GM18867 (cell line): ENCODE measurements around the gene CCNI2.
A peak's percentile ranks its signal among the peaks of the same experiment; 100 is the strongest.

Experiments
- ATAC-seq: cut with Tn5 transposase; IDR thresholded peaks from one replicate; pipeline ENCODE4 v1.9.1; 2021; ENCODE audit warnings: mild to moderate bottlenecking, moderate library complexity; ENCODE audit not compliant: unreplicated experiment

The CCNI2 gene, protein sequence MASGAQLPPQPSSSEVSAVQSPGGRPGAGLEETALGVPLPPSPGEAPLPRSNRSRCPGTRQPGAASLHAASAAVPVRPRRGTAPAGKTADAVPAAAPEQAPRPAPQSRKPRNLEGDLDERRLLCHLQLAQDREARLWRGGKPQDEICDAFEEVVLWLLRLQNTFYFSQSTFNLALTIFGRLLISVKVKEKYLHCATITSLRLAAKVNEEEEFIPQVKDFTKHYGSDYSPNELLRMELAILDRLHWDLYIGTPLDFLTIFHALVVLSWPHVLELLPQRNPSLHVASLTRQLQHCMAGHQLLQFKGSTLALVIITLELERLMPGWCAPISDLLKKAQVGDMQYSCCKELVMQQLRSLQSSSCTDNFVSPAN

DNA sequence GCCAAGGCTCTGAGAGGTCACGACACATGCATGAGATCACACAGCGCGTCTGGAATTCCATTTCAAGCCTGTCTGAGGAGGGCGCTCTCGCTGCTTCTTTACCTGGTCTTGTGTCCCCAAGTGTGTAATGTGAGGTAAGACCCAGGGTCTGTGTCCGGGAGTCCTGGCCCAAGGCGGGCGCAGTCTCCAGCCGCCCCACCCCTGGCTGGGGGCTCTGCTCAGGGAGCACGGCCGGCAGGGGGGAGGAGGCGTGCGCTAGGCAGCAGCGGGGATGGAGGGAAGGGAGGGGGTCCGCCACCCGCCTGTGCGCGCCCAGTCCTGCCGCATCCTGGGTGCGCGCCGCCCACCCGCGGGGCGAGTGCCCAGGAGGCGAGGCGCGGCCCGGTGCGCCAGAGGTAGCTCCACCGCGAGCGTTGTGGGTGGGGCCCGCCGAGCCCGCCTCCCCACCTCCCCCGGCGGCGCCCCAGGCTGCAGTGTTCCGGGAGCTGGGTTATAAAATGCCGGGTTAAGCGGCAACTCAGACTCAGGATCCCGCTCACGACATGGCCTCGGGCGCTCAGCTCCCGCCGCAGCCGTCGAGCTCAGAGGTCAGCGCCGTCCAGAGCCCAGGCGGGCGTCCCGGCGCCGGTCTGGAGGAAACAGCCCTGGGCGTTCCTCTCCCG, at the start of gene CCNI2:
Gene CCNI2 (plus strand): TSS at position 473 of the 662 bp plus-strand sequence. CDS start 70 bp downstream, at position 543.
- peak; percentile 54 for ATAC-seq

DNA sequence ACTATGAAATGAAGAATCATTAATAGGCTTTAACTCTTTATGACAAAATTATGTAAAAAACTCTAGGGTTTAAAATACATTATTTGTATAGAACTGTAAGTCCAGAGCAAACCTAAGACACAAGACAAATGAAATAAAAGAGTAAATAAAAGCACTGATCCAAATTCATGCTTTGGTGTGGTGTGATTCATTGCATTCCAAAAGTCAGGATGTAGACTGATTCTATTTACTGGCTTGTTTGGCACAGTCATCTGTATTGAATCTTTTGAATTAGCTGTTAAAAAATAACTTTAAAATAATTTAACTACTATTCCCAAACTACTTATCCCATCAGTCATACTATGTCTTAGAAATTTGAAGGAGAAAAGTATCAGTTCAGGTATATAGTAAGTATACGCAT, 42.4 kb upstream of the CCNI2 start:
- ATAC-seq = no peak

DNA sequence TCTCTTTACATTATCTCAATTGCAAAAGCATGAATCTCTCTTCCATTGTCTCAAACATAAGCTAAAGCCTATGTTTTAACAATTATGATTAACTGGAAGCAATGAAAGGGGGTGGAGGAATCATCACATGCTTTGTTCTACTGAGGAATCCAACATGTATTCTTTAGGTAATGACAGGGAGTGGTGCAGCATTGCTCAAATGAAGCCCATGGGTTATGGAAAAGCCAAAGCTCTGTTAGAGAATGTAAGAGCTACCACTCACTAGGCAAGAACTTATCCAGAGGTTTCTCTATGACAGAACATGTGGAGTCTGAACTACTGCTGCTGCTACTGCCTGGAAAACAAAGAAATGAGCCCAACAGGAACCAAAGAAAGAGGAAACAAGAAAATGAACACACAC, 38.6 kb upstream of the CCNI2 start:
- ATAC-seq = no peak

DNA sequence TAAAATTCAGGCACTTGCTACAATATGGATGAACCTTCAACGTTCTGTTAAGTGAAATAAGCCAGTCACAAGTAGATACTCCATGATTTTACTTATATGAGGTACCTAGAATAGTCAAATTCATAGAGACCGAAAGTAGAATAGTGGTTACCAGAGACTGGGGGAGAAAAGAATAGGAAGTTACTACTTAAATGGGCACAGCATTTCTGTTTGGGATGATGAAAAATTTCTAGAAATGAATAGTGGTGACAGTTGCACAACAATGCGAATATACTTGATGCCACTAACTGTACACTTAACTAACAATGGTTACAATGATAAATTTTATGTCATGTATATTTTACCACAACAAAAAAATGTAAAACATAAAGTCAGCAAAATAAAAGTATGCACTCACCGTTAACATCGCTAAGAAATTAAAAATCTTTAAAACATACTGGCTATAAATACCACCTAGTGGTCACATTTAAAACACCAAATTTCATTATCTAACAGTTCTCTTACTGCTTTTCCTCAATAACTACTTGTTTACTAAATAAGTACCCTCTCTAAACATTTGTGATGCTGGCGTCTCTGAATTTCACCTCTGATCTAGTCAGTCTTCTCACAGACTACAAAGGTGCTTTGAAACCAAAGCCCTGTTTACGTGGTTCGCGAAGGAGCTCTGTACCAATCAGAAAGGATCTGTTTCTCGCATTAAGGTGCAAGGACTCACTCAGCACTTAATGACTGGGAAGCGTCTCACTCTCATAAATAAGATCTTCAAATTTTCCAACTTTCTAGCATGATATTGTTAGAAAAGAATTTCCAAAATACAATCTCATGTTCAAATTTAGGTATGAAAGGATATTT, 32.5 kb upstream of the CCNI2 start:
- no peak for ATAC-seq

DNA sequence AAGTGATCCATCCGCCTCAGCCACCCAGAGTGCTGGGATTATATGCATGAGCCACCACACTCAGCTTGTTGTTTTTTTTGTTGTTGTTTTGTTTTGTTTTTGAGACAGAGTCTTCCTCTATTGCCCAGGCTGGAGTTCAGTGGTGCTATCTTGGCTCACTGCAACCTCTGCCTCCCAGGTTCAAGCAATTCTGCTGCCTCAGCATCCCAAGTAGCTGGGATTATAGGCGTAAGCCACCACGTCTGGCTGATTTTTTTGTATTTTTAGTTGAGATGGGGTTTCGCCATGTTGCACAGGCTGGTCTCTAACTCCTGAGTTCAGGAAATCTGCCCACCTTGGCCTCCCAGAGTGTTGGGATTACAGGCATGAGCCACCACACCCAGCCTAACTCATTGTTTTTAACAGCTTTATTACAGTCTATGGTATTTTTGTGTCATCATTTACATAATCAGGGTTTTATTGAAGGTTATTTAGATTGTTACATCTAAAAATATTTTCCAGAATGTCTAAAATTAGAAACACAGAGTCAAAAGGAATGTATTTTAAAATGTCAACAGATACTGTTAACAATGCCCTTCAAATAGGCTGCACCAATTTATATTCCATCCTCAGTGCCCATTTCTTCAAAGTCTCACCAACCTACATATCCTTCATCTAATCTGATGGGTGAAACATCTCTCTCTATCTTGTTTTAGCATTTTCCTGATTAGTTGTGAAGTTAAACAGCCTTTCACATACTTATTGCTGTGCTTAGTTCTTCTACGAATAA, 28.5 kb upstream of the CCNI2 start:
- no peak for ATAC-seq

DNA sequence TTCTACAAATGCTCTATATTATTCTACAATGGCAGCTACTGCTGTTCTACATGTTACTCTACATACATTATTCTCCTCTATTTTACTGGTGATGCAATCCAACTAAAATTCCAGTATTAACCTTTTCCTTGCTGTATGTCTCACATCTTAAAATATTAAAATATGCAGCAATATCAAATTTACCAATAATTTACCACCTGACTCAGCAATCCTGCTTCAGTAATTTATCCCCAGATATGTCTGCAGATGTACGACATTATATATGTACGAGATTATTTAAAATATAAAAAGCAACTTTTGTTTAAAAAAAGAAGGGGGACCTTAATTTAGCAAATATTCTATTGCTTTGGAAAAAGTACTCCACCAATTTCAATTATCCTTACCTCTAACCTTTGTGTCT, 21.5 kb upstream of the CCNI2 start:
- no peak for ATAC-seq

DNA sequence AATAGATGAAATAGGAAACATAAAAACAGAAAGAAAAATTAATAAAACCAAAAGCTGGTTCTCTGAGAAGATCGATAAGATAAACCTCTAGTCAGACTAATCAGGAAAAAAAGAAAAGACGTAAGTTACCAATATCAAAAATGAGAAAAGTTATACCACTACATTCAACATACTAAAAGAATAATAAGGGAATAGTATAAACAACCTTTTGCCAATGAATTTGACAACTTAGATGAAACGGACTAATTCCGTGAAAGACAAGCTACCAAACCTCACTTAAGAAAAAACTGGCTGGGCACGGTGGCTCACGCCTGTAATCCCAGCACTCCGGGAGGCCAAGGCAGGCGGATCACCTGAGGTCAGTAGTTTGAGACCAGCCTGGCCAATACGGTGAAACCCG, 17.3 kb upstream of the CCNI2 start:
- ATAC-seq = no peak

DNA sequence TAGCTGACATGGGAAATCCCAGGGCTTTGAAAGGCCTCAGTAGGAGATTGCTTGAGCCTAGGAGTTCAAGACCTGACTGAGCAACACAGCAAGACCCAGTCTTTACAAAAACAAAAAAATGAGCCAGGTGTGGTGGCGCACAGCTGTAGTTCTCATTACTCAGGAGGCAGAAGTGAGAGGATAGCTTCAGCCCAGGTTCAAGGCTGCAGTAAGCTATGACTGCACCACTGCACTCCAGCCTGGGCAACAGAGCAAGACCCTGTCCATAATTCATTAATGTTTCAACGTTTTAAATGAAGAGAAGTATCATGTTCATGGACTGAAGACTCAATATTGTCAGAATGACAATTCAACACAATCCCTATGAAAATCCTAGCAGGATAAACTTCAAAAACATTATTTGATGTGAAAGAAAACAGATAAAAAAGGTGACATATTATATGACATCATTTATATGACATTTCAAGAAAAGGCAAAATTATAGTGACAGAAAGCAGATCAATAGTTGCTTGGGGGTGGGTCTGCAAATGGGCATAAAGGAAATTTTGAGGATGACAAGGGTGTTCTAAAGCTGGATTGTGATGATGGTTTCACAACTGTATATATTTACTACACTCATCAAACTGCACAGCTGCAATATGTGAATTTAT, 13.6 kb upstream of the CCNI2 start:
- no peak for ATAC-seq

DNA sequence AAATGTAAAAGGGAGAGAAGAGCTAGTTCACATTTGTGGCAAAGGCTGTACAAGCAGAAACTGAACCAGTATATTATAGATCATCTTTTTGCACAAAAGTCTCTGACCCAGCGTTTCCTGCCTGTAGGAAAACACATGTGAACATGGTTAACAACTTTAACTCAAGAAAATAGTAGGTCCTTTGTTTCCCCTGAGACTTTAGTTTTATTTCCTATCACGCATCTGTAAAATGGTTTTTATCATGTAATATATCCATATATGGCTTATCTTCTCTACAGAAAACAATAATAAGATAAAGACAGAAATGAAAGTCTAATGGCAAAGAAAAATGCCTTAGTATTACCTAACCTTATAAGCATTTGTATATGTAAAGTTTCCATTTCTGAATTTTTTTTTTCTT, 12.5 kb upstream of the CCNI2 start:
- no peak for ATAC-seq

DNA sequence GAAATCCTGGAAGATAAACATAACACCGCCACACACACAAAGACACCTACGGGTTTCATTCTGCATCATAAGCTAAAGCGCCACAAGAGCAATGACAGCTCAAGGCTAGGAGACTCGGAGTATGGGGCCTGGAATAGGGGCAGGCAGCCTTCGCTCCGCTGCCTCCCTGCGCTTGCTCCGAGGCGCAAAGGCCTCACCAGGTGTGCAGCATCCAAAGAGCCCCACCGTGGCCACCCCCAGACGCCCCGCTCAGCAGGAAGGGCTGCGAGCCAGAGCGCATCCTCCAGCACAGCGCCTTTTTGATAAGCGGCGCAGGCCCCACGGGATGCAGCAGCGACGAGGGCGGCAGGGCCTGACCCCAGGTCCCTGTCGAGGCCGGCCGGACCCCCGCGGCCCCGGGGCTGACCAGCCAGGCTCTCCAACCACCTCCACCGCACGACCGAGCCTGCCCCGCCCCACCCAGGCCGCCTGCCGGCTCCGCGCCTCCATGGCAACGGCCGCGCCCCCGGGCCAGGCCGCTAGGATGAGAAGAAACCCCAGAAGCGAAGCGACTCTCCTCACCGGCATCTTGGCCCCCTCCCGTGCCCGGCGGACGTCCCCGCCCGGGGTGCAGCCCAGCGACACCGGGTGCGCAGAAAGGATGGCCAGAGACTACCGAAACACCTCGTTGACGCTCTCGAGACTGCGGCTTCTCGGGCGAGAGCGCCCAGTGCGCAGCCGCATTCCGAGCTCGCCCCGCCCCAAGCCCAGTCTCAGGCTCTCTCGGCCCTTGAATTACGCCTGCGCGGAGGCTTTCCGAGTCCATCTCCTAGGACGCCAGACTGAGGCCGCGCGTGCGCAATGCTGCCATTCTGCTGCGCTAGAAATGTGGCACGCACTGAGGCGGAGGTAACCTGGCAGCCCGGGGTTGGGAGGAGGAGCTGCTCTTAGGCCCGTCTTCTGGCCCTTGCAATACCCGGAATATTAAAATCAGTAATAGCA, 10.1 kb upstream of the CCNI2 start, which contains the start of gene KIF3A:
Gene KIF3A (minus strand): TSS at position 694 of the 981 bp plus-strand sequence. CDS start 127 bp downstream, at position 567.
- ATAC-seq = peak; percentile 83

DNA sequence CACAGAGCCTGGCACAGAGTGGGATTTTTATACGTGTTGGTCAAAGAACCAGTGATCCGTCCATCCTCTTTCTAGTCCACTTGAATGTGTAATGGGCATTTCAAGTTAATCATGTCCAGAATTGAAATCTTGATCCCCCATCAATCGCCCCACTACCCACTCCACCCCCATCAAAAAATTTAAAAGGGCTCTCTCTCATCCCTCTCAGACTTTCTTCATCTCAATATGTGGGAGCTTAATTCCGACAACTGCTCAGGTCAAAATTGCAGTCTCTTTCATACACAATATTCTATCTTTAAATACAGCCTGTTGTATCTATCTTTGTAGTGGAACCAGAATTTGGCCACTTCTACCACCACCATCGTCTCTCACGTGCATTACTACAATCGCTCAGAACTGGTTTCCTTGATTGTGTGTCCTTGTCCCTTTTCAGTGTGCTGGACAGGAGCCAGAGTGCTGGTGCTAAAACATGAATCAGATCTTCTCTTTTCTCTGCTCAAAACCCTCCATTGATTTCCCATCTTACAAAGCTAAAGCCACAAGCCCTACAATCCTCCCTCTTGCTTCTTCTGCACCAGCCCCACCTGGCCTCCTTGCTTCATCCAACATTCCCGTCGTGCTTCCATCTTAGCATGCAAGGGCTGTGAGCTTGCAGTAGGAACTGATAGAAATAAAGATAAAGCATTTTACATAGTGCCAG, 9.1 kb upstream of the CCNI2 start:
- no peak for ATAC-seq

DNA sequence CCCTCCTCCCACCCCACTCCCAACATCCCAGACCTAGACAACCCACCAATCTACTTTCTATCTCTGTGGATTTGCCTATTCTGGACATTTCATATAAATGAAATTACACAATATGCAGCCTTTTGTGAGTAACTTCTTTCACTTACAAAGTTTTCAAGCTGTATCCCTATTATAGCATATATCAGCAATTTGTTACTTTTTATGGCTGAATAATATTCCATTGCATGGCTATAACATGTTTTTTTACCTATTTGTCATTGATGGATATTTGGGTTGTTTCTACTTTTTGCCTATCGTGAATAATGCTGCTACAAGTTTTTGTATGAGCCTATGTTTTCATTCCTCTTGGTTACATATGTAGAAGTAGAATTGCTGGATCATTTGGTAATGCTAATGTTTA, 8.0 kb upstream of the CCNI2 start:
- ATAC-seq = no peak

DNA sequence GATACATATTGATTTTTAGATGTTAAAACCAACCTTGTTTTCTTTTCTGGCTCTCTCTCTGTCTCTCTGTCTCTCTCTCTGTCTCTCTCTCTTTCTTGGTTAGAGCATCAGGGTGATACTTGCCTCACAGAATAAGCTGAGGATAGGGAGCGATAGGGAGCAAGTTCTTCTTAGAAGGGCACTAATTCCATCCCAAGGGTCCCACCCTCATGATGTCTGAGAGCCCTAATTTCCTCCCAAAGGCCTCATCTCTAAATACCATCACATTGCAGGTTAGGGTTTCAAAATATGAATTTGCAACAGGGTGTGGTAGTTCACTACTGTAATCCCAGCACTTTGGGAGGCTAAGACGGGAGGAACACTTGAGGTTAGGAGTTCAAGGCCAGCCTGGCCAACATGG, 5.1 kb upstream of the CCNI2 start:
- ATAC-seq = no peak

DNA sequence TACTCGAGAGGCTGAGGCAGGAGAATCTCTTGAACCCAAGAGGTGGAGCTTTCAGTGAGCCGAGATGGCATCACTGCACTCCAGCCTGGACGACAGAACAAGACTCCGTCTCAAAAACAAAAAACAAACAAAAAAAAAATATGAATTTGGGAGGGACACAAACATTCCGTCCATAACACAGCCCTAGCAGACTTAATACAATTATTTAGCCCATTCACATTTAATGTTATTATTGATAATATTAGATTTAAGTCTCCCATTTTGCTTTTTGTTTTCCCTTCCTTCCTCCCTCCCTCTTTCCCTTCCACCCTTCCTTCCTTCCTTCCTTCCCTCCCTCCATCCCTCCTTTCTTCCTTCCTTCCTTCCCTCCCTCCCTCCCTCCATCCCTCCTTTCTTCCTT, 4.6 kb upstream of the CCNI2 start:
- no peak for ATAC-seq

DNA sequence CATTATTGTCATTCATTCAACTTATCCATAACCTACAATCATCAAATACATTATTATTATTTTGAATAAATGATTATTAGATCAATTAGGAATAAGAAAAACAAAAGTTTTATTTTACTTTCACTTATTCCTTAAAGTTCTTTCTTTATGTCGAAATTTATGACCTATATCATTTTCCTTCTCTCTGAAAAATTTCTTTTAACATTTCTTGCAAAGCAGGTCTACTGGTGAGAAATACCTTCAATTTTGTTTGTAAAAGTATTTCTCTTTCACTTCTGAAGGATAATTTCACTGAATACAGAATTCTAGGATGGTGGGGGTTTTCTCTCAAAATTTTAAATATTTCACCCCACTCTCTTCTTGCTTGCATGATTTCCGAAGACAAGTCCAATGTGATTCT, 2.6 kb upstream of the CCNI2 start:
- ATAC-seq = no peak

DNA sequence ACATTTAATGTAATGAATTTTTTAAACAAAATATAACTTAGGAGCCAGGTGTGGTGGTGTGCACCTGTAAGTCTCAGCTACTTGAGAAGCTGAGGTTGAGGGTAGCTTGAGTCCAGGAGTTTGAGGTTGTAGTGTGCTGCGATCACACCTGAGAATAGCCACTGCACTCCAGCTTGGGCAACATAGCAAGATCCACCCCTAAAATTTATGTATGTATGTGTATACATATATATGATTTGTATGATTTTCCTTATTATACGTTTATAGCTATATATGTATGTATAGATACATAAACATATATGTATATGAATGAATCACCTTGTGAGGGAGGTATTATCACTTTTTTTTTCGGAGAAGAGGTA, 653 bp upstream of the CCNI2 start:
- ATAC-seq = no peak

DNA sequence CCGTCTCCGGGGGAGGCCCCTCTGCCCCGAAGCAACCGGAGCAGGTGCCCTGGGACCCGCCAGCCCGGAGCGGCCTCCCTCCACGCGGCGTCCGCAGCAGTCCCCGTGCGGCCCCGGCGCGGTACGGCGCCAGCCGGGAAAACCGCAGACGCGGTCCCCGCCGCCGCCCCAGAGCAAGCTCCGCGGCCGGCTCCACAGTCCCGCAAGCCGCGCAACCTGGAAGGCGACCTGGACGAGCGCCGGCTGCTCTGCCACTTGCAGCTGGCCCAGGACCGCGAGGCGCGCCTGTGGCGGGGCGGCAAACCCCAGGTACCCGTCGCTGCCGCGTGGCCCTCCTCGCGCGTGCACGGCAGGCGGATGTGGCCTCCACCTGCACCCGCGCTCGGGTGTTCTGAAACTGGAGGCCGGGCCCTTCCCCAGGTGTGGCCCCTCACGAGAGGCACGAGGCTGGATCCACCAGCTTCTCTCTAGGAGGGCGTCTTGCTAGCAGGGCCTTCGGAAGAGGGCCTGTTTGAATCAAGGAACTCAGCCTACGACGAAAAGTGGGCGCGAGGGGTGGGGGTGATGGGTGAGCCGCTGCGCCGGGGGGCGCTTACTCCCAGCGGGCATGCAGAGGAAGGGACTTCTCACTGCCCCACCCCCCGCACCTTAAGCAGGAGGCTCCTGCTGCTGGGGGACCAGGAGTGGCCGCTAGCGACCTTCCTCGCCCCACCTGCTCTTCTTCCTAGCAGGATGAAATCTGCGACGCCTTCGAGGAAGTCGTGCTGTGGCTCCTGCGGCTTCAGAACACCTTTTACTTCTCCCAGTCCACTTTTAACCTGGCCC, 602 bp downstream of the CCNI2 start:
- ATAC-seq = peak; percentile 17

DNA sequence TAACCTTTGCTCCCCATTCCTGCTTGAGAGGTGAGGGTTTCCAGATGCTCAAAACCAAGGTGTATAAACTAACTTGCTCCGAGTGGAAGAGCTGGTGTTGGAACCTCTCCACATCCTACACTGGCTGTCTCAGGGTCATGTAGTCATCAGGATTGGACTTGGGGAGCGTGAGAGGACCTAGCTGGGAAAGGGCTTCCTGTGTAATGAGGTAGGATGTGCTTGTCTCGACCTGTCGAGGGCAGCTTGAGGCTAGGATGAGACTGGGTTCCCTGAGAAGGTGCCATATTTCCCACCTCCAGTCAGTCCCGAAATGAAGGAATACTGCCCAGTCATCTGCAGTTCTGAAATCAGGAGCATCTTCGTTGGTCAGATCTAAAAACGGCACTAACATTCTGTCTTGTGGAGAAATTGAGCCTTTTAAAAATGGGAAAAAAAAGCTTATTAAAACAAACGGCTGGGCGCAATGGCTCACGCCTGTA, 1.3 kb downstream of the CCNI2 start:
- ATAC-seq = no peak
